GM18519 (cell line): Measurements from ENCODE around the gene ZNF207.
"Not testable (repeated sequence)": the region's sequence is repeated elsewhere in the genome, so short reads cannot be mapped to it uniquely, and the experiment has no call there.

Experiments
- ATAC-seq: cut with Tn5 transposase; IDR thresholded peaks from one replicate; pipeline ENCODE4 v1.9.1; 2021; ENCODE audit warnings: mild to moderate bottlenecking, moderate library complexity; ENCODE audit not compliant: unreplicated experiment, low FRiP score

The ZNF207 gene

GRCh38 chr17:32333187-32333586 lies 16.8 kb upstream of the ZNF207 start:
- ATAC-seq, result no peak

DNA sequence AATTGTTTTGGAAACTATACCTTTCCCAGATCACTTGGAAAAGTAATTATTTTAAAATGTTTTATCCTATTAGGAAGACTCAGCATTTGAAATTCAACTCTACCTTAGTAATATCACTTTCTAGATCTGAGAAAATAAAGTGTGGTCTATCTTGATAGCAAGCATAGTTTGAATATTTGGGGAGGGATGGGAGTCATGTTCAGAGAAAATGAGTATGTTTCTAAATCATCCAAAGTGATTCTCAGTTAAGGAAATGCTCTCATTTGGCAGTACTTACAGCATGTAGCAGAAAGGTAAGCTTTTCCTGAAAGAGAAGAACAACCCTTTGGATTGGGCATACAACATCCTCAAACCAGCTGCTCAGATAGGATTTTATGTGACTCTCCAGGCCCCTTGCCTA lies 14.9 kb upstream of the ZNF207 start:
- no peak for ATAC-seq

DNA sequence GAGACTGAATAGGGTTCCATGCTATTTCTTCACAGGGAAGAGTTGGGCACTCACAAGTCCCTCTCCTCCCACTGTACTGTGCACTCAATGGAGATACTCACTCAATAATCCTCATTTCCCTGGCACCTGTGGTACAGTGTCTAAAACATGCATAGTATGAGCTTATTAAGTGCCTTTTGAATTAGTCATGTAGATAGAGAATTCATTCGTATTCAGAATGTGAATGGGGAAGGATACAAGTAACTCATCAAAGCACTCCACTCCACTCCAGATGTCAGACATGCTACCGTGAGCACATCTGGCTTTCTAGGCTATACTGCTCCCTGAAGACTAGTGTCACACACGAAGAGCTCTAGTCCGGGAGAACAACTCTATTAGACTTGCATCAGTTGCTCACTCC lies 14.3 kb upstream of the ZNF207 start:
- no peak for ATAC-seq

DNA sequence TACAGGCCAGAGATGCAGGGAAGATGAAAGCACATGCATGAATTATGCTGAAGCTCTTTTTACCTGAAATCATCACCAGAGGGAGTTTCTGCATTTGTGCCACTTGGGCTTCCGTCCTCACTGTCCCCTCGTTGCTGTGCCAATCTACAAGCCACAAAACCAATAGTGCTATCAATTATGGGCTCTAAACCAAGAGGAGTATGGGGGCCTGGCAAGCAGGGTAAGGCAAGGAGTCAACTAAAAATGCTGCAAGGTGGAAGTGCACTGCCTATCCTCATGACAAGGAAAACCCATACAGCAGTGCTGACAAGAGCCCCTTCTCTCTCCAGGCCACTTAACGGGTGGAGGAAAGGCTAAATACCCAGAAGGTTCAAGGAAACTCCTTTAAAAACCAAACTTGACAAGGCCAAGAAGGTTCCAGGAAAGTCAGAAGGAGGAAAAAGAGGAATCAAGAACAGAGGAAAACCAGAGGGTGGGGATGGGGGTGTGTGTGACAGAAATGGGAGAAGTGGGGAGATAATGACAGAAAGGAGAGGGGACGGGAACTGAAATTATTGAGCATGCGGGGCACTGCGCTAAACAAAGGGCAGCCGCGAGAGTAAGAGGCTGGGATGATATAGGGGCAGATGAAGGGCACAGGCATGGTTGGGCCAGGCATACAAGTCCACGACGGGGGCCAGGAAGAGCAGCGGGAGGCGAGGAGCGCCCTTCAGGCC lies 8.7 kb upstream of the ZNF207 start:
- ATAC-seq, result no peak

DNA sequence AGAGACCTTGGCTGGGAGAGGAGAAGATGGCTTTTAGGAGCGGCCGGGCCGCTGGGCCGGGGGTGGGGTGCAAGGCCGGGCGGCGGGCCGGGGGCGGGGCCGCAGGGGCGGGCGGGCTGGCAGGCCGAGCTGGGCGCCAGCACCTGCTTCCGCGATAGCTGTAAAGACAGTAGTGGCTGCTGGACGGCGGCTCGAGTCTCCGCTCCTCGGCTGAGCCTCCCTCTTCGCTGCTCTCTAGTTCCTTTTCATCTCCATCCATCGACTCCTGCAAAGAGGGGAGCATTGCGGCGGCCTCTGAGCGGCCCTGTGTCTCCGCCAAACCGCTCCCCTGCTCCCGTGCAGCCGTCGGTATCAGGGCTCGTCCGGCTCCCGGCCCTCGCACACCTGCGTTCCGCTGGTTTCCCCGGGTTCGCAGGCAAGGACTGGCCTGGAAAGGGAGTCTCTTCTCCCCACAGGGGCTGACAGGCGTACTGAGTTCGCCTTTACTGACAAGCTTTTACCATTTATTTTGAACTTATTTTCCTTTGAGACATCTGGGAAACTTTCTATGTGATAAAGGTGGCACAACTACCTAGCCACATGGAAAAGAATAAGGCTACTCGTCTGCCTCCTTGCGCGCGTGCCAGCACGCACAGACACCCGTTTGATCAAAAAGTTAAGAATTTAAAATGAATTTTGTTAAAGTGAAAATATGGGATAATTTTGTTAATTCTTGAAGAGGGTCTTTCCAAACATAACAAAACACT lies 7.9 kb upstream of the ZNF207 start, which contains the start of gene C17orf75:
C17orf75 (minus strand) TSS at position 317 of the 746 bp plus-strand sequence; CDS start at position 283, 34 bp downstream.
- no peak for ATAC-seq

DNA sequence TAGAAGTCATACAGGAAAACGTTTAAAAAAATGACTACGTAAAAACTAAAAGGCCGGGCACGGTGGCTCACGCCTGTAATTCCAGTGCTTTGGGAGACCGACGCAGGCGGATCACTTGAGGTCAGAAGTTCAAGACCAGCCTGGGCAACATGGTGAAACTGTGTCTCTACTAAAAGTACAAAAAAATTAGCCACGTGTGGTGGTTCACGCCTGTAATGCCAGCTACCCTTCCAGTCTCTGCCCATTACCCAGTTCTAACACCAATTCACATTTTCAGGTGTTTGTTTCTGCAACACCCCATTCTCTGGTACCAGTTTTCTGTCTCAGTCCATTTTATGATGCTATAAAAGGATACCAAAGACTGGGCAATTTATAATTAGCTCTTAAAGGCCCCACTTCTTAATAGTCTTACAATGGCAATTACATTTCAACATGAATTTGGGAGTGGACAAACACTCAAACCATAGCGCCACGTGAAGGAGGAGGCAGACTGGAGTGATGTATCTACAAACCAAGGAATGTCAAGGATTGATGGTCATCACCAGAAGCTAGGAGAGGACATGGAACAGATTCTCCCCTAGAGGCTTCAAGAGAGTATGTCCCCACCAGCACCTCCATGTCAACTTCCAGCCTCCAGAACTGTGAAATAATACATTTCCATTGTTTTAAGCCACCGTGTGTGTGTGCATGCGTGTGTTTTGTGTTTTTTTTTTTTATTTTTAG lies 7.2 kb upstream of the ZNF207 start:
- no peak for ATAC-seq

GRCh38 chr17:32345951-32346600 lies 3.9 kb upstream of the ZNF207 start:
- ATAC-seq, result no peak

GRCh38 chr17:32348483-32348800 lies 1.5 kb upstream of the ZNF207 start:
- no peak for ATAC-seq

DNA sequence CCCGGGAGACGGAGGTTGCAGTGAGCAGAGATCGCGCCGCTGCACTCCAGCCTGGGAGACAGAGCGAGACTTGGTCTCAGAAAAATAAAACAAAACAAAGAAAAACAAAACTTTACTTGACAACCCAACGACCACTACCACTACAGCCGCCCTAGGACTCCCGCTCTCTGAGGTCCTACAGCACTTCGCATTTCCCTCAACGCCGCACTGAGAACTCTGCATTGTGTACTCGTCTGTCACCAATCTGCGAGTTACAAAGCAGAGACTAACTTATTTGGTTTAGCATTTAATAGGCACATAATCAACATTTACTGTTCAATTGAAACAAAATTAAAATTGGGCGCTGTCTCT lies 479 bp upstream of the ZNF207 start:
- no peak for ATAC-seq

DNA sequence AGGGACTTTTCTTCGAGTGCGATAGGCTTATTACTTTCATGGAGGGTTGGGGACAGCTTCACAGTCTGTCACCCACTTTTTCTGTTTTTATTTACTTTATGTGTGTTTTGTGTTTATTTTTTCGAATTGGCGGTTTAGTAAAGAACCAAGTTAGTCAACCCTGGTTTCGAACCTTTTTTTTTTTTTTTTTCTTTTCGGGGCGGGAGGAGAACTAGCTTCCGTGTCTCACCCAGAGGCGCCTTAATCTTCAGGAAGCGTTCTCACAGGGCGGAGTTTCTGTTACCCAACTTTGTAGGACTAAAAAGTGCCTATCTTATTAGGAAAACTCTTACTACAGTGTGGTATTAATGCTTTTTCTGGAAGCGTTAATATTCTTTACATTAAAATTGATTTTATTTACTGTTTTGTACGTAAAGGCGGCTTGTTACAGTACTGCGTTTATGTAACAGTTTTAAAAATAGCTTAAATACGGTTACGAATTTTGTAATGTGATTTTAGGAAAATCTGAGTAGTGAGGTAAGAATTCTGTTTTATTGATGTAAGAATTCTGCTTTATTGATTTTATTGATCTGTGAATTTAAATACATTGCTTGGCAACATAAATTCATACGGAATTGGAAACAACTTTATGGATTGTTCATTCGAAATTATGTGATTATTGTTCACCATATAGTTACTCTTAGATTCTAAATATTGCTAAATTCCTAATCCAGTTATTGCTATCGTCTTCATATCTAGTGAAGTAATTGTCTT lies 885 bp downstream of the ZNF207 start:
- no peak for ATAC-seq

DNA sequence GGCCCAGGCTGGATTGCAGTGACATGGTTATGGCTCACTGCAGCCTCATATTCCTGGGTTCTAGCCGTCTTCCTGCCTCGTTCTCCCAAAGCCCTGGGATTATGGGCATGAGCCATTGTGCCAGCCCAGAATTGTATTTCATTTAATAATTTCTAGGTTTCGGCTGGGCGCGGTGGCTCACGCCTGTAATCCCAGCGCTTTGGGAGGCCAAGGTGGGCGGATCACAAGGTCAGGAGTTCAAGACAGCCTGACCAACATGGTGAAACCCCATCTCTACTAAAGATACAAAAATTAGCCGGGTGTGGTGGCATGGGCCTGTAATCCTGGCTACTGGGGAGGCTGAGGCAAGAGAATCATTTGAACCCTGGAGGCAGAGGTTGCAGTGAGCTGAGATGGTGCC lies 2.8 kb downstream of the ZNF207 start:
- ATAC-seq, result not testable (repeated sequence)

DNA sequence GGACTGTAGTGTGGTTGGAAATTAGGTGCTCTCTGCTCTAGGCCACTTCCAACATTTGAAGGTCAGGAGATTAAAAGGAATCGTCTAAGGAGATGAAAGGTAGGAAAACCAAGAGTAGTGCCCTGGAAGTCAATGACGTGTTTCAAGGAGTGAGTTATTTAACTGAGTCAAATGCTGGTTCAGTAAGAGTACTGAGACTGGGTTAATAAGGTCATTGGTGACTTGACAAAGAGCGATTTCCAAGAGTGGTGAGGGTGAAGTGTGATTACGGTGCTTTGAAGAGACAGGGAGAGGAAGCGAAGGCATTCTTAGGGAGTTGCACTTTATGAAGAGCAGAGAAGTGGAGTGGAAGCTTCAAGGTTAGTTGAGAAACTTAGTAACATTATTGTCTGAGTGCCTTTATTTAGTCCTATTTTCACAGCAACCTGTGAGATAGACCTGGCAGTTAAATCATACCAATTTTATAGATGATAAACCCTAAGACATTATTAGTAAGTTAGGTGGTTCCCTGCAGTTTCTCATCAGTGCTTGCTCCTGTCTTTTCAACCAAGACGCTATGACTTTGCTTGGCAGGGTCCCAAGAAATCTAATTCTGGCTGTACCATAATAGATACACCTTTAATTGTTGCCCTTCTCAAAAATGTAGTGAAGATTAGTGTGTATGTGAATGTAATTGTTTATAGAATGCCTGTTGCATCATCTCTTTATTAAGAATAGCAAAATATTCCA lies 5.9 kb downstream of the ZNF207 start:
- no peak for ATAC-seq

GRCh38 chr17:32356378-32356743 lies 6.4 kb downstream of the ZNF207 start:
- no peak for ATAC-seq

DNA sequence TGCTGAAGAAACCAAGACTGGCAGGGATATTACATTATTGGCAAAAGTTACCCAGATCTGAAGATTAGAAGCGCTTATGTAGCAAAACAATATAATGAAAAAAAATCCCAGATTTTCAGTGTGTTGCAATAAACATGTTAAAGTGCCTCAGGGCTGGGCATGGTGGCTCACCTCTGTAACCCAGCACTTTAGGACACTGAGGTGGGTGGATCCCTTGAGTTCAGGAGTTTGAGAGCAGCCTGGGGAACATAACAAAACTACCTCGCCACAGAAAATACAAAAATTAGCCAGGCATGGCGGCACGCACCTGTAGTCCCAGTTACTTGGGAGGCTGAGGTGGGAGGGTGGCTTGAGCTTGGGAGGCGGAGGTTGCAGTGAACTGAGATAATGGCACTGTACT lies 6.8 kb downstream of the ZNF207 start:
- no peak for ATAC-seq

- ATAC-seq, result no peak
These were observed 7.7 kb downstream of the ZNF207 start for GRCh38 chr17:32357615-32358014.

DNA sequence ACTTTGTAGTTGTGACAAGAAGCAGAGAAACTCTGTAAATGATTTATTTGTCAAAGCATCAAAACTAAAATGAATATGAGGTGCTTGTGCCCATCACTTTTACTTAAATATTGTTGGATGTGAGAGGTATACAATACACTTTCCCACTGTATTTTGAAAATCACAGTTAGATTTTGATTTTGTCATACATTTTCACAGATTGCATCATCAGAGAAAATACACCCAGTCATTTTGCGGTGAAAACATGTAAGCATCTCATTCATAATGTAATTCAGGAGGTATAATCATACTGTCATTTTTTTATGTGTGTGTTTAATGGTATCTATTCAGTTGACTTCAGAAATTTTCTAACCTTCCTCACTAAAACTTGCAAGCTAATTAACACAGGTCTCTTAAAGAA lies 11.3 kb downstream of the ZNF207 start:
- ATAC-seq, result no peak

- ATAC-seq, result no peak
These were observed 20.5 kb downstream of the ZNF207 start for GRCh38 chr17:32370426-32370825.

DNA sequence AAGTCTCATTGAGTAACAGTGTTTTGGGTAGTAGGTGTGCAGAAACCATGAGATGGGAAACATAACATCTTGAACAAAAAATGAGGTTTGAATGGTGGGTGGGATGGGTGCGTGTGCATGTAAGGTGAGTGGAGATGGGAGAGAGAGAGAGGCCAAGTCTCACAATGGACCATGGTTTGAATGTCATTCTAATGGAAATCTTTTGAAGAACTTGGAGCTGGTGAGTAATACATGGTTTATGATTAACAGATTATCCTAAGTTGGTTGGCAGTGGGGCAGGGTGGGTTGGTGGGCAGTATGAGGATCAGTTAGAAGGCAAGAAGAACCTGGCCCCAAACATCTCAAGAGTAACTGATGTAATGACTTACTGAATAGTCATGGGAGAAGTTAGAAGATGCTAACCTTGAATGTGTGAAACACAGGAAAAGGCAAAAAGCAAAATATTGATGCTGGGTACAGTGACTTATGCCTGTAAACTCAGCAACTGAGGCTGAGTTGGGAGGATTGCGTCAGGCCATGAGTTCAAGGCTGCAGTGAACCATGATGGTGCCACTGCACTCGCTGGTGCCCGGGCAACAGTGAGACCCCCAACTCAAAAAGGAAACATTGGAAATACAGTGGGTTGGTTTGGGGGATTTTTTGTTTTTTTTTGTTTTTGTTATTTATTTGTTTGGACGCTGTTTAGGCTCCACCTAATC lies 32.7 kb downstream of the ZNF207 start:
- ATAC-seq, result no peak

DNA sequence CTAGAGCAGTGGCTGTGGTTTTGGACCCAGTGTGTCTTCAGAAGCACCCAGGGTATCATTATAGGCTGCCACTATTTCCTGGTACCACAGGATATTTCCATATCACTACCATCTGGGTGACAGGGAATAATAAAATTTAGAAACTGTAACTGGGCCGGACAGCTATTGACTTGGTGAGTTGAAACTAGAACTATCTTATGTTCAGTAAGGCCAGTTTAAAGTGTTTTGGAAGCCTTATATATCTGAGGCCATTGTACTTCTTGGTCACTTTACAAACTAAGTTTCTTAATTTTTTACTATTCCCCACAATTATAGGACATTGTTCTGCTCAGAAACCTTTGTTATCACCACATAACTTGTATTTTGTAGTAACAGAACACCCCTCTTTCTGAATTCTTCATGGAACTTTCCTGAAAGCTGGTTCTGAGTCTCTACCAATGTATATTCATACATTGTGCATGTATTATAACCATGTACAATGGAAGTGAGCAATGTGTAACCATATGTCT lies 34.0 kb downstream of the ZNF207 start:
- no peak for ATAC-seq
